Endothelial cell (in vitro differentiated cells): ENCODE data around the gene FARP2. TPM values are rescaled to one million over a fixed set of nuclear protein-coding genes. Genes with fewer than 3 reads are reported as not detected.

Source experiments
- DNase-seq: peaks from one replicate; pipeline ENCODE4 v3.0.0; 2021; ENCODE audit warnings: low spot score
- H3K27ac Mint-ChIP-seq: one replicate; pipeline ENCODE4 v1.8.0; 2021; ENCODE audit warnings: mixed read lengths, inconsistent platforms; ENCODE audit not compliant: unreplicated experiment
- H3K27me3 Mint-ChIP-seq: one replicate; pipeline ENCODE4 v1.8.0; 2021; ENCODE audit warnings: mild to moderate bottlenecking, moderate library complexity, mixed read lengths, inconsistent platforms; ENCODE audit not compliant: unreplicated experiment
- H3K36me3 Mint-ChIP-seq: one replicate; pipeline ENCODE4 v1.8.0; 2021; ENCODE audit warnings: mild to moderate bottlenecking, low read depth, mixed read lengths, inconsistent platforms; ENCODE audit not compliant: unreplicated experiment
- H3K4me1 Mint-ChIP-seq: one replicate; pipeline ENCODE4 v1.8.0; 2021; ENCODE audit warnings: mild to moderate bottlenecking, mixed read lengths, inconsistent platforms; ENCODE audit not compliant: unreplicated experiment
- H3K4me3 Mint-ChIP-seq: one replicate; pipeline ENCODE4 v1.8.0; 2021; ENCODE audit warnings: mild to moderate bottlenecking, mixed read lengths, inconsistent platforms; ENCODE audit not compliant: unreplicated experiment
- H3K9me3 Mint-ChIP-seq: one replicate; pipeline ENCODE4 v1.8.0; 2021; ENCODE audit warnings: mixed read lengths, inconsistent platforms; ENCODE audit not compliant: unreplicated experiment
- CTCF ChIP-seq: fragments of 200-600 bp; sonication (generic); IDR thresholded peaks from one replicate; pipeline ENCODE4 v1.5.0; 2021; ENCODE audit warnings: antibody characterized with exemption; ENCODE audit not compliant: unreplicated experiment
- total RNA-seq: library from RNA; stranded (reverse); fragmentation: NEBNext Ultra II Directional; extraction: Animal tissue kit (Norgen Biotek cat#: 25700); gene quantifications from one replicate; pipeline ENCODE4 v1.2.1, GENCODE V29; 2021; ENCODE audit not compliant: unreplicated experiment

FARP2 gene
- total RNA-seq, 1 donor from 2014 or later = 19.1 TPM

GRCh38 chr2:241358470-241358869 is 2.4 kb downstream of the FARP2 start:
- no peak for DNase-seq
- peaks cover 6% of the 10 kb centered on the region for H3K36me3 Mint-ChIP-seq
- peaks cover 2% of the 10 kb centered on the region for H3K27me3 Mint-ChIP-seq
- peaks cover 21% of the 10 kb centered on the region for H3K4me1 Mint-ChIP-seq
- TF ChIP-seq CTCF = no peak
- H3K4me3 Mint-ChIP-seq = no peak overlapping the region
- no peak overlapping the region for H3K27ac Mint-ChIP-seq
- H3K9me3 Mint-ChIP-seq = no peaks in the 10 kb centered on the region

DNA sequence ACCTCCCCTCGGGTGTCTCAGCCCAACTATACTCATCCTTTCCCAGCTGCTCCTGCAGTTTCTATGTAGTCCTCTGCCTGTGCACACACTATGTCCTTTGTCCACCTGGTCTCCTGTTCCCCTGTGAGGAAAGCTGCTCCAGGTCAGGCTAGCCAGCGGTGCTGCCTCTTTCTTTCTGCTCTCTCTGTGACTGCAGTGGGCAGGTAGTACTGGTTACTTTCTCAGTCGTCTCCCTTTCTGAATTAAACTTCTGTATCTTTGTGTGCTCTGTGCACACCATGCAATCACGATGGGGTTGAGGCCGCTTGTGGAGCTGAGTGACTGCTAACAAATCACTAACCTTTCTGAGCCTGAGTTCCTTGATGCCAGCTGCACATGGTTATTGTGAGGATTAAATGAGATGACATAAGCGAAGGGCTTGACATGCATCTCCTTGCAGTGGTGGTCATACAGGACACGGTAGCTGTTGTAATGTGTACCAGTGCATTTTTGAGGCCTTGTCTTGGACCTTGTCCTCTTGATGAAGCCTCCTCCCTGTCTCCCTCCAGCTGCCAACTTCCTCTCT is 3.5 kb downstream of the FARP2 start:
- no peaks in the 10 kb centered on the region for H3K9me3 Mint-ChIP-seq
- H3K27ac Mint-ChIP-seq = no peak overlapping the region
- peaks cover 19% of the 10 kb centered on the region for H3K4me1 Mint-ChIP-seq
- TF ChIP-seq CTCF = no peak
- H3K27me3 Mint-ChIP-seq = peaks cover 2% of the 10 kb centered on the region
- no peak for DNase-seq
- H3K4me3 Mint-ChIP-seq = no peak overlapping the region
- H3K36me3 Mint-ChIP-seq = peaks cover 2% of the 10 kb centered on the region

GRCh38 chr2:241363426-241363825 is 7.3 kb downstream of the FARP2 start:
- H3K4me3 Mint-ChIP-seq = no peak overlapping the region
- H3K36me3 Mint-ChIP-seq = no peaks in the 10 kb centered on the region
- peaks cover 1% of the 10 kb centered on the region for H3K4me1 Mint-ChIP-seq
- DNase-seq = no peak
- H3K27me3 Mint-ChIP-seq = no peaks in the 10 kb centered on the region
- no peaks in the 10 kb centered on the region for H3K9me3 Mint-ChIP-seq
- no peak for TF ChIP-seq CTCF
- no peak overlapping the region for H3K27ac Mint-ChIP-seq

DNA sequence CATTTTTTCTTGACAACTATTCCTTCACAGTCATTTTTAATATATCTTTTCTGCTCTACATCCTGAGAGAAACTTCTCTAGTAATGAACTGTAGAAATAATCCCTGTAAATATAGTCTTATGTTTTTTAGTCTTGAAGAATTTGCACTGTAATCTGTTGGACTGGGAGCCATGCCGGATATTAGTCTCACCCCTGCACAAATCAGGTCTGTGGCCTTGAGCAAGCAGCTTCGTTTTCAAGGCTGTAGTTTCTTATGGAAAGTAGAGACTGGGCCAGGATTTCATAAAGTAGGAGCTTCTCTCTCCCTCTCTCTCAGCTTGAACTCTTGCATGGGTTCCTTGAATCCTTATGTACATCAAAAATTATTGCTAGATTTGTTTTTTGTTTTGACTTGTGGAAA is 8.7 kb downstream of the FARP2 start:
- Mint-ChIP-seq H3K27ac (no peak overlapping the region), H3K36me3 (no peaks in the 10 kb centered on the region), H3K4me3 (no peak overlapping the region), H3K27me3 (no peaks in the 10 kb centered on the region), H3K9me3 (no peaks in the 10 kb centered on the region), H3K4me1 (no peaks in the 10 kb centered on the region)
- DNase-seq = no peak
- no peak for TF ChIP-seq CTCF

- Mint-ChIP-seq H3K4me3 (no peak overlapping the region), H3K36me3 (no peaks in the 10 kb centered on the region), H3K27ac (no peak overlapping the region), H3K9me3 (no peaks in the 10 kb centered on the region), H3K27me3 (peaks cover 1% of the 10 kb centered on the region), H3K4me1 (no peaks in the 10 kb centered on the region)
- TF ChIP-seq CTCF = no peak
- no peak for DNase-seq
These were observed 10.6 kb downstream of the FARP2 start for GRCh38 chr2:241366678-241367077.
